ENCODE data around the gene ADAMTS2.

Gene ADAMTS2

DNA sequence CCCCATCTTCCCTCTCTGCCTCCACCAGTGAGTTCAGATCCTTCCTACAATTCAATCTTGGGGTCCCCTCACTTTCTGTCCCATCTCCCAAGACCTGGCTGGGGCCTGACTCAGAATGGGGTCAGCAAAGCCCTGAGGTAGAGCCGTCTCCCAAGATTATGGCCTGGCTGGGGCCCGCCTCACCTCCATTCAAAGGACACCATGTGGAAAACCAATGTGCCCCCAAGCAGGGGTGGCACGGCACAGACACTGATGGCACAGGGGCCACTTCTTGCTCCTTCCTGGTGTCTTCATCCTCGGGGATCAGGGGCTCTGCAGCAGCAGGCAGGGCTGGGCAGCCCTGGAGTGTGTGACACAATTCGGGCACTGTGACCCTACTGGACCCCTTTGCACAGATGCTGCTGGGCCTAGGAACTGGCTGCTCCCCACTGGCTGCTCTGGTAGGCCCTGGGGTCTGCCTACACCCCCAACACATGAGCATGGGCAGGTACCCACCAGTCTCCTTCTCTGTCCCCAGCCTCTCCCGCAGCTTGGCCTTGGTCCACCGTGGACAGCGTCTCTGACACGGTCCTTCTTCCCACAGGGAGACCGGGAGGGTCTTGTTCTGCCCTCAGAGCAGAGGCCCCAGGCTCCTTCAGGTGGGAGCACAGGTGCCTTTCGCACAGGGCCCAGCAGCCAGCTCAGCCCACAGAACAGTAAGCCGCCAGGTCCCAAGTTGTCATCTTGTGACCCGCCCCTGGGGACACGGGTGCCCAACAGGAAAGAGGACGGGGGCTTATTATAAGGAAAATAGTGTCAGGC is 89.5 kb downstream of the ADAMTS2 start:
- DNase-seq (ENCODE audit: low read depth, low spot score), result no peak

- no peak for DNase-seq (ENCODE audit: low read depth, low spot score)
Observed at GRCh38 chr5:179254638-179255271, 90.5 kb downstream of the ADAMTS2 start.

- no peak for DNase-seq (ENCODE audit: low read depth, low spot score)
Observed at GRCh38 chr5:179253730-179254129, 91.5 kb downstream of the ADAMTS2 start.

DNA sequence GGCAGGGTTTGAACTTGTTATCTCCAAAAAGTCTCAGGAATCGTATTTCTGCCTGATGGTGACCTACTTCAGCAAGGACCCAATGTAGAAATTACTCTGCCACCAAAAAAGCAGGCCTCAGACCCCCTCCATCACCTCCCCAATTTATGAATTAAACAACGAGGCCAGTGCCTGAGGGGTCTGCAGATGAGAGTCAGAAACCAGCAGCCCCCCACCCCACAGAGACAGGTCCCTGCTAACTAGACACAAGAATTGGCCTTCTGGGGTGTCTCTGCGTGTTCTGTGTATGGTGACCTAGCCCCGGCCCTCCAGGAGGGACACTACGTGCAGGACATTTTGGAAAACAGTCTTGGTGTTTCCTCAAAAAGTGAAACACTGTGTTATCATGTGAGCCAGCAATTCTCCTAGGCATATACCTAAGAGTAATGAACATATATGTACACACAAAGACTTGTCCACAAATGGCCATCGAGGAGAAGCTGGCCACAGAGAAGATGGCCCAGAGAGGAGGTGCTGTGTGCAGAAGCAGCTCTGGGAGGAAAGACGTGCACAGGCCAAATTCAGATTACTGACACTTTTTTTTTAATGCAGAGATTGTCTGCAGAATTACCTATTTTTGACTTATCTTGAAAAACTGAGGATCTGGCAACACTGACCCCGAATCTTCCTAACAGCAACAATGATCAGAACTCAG is 93.8 kb downstream of the ADAMTS2 start:
- DNase-seq (ENCODE audit: low read depth, low spot score), result no peak

DNA sequence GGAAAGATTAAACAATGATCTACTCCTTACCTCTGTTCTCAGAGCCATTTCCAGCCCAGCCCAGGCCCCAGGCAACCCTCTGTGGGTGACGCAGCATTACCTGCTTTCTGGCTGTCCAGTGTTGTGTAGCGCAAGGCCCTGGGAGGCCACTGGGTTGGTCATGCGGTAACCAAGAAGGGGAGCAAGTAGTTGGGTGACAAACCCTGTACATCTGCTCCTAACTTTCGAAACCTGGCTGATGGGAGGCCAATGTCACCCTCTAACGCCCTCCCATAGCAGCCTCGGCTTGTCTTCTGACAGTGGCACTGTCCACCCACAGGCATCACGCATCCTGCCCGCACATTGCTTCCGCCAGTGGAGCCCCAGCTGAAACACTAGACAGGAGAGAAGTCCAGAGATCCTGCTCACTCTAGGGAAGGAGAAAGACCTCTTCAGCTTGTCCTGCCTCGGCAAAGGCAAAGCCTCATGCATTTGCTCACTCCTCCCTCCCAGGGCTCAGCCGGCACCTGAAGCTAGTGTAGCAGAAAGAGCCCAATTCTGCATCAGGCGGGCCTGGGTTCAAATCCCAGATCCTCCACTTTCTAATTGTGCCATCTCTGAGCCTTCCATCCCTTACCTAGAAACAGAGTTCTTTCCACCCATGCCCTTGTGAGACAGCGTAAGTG is 94.6 kb downstream of the ADAMTS2 start:
- no peak for DNase-seq (ENCODE audit: low read depth, low spot score)

GRCh38 chr5:179246227-179246626 is 99.0 kb downstream of the ADAMTS2 start:
- DNase-seq (ENCODE audit: low read depth, low spot score), result no peak

DNA sequence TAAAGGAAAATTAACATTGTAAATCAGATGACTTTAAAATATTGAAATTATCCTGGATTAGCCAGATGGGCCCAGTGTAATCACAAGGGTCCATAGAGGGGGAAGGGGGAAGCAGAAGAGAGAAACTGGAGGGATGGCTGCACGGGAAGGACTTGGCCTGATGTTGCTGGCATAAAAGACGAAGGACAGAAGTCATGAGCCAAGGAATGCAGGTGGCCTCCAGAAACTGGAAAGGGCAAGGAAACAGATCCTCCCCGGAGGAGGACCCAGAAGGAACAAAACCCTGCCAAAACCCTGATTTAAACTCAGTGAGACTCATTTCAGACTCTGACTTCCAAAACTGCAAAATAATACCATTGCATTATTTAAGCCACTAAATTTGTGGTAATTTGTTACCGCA is 100.2 kb downstream of the ADAMTS2 start:
- DNase-seq (ENCODE audit: low read depth, low spot score), result no peak

DNA sequence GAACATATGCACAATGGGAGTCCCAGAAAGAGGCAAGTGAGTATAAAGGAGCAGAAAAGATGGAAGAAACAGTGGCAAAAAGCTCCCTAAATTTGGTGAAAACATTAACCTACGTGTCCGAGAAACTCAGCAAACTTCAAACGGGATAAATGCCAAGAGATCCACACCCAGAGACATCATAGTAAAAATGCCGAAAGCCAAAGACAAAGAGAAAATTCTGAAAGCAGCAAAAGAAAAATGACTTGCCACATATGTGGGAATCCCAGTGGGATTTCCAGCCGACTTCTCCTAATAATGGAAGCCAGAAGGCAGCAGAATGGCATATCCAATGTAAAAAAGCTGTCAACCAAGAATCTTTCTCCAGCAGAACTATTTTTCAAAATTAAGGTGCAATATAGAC is 101.2 kb downstream of the ADAMTS2 start:
- DNase-seq (ENCODE audit: low read depth, low spot score), result no peak

- no peak for DNase-seq (ENCODE audit: low read depth, low spot score)
Observed at GRCh38 chr5:179243333-179243732, 101.9 kb downstream of the ADAMTS2 start.

GRCh38 chr5:179242676-179243075 is 102.6 kb downstream of the ADAMTS2 start:
- DNase-seq (ENCODE audit: low read depth, low spot score), result no peak

GRCh38 chr5:179241764-179242370 is 103.4 kb downstream of the ADAMTS2 start:
- DNase-seq (ENCODE audit: low read depth, low spot score), result no peak

GRCh38 chr5:179241175-179241574 is 104.1 kb downstream of the ADAMTS2 start:
- no peak for DNase-seq (ENCODE audit: low read depth, low spot score)

GRCh38 chr5:179240561-179240960 is 104.7 kb downstream of the ADAMTS2 start:
- no peak for DNase-seq (ENCODE audit: low read depth, low spot score)

- DNase-seq (ENCODE audit: low read depth, low spot score), result no peak
Observed at GRCh38 chr5:179239256-179240135, 105.8 kb downstream of the ADAMTS2 start.

GRCh38 chr5:179238628-179238970 is 106.7 kb downstream of the ADAMTS2 start:
- DNase-seq (ENCODE audit: low read depth, low spot score), result no peak

DNA sequence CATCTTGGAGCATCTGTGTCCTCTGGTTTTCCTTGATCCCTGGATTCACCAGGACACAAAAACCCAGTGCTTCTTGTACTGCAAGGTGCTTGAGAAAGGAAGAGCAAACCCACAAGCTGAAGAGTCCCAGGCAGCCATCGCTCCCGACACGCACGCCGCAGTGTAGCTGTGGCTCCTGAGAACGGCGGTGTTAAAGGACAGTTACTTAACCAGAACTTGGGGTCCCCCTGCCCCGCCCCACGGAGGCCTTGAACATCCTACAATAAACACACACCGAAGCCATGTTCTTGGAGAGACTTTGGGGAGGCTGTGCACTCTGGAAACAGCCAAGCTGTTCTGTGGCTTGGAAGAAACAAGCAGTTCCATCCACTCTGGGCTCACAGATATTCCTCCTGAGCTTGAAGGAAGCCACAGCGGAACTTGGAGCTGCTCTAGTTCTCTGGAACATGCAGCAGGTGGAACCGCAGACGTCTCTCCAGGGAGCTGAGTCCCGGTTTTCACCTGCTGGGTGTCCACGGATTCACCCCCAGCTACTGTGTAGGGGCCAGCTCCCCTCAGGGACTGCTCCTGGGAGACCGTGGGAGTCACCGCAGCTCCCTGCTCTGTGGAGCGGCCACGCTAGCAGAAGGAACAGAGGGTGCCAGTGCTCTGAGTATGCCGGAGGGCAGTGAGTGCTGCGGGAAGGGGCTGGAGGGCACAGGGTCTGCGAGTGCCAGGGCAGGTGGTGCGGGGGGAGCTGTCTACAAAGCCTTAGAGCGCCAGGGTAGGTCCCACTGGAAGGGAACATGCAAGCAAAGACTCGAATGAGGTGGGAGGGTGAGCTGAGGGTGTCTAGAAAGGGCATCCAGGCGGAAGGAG is 107.3 kb downstream of the ADAMTS2 start:
- DNase-seq (ENCODE audit: low read depth, low spot score), result no peak

DNA sequence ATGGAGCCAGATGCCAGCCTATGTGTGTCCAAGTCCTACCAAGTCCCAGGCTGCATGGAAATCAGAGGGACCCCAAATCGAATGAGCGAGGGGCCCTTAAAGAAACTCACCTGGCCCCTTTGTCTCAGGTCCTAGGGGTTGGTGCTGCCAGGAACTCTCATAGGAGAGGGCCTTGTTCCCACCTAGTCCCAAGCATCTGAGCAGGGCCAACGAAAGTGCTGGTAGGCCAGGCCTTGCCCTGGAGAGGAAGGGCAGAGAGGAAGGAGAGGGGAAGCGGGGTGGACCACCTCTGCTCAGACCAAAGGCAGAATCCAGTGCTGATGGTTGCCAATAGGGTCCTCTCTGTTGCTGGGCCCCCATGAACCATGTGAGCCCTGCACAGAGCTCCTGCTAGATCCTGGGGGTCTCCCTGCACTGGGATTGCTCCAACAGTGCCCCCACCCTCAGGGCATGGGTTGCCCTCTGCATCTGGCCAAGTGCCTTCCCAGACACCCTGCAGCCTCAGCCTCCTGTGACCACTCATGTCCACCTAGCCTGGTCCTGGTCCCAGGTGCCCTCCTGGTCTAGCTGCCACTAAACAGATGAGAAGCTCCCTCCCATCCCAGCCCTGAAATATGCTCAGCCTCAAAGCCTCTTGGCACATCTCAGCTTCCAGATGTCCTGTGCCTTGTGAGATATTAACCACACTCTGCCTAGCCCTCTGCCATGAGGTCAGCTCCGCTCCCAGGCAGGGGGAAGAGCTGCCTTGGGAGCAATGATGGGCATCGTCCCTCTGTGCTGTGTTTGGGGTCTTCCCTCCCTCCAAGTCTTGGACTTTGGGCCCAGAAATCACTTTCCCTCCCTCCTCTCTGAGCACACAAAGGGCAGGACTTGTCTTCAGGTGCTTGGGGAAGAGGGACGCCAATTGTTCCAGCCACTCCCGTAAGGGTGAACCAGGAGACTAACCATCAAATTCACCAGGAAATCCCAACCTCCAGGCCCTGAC is 109.6 kb downstream of the ADAMTS2 start:
- DNase-seq (ENCODE audit: low read depth, low spot score), result no peak

- DNase-seq (ENCODE audit: low read depth, low spot score), result no peak
Observed at GRCh38 chr5:179234563-179235135, 110.6 kb downstream of the ADAMTS2 start.
